HepG2 (cell line): ENCODE data around the gene NUFIP1. TPM values are rescaled to one million over a fixed set of nuclear protein-coding genes. Genes with fewer than 3 reads are reported as not detected.

Experiments
- ARID2 ChIP-seq: sonication (generic); formaldehyde crosslinking; IDR thresholded peaks from 2 replicates; pipeline ENCODE4 v1.8.1; 2022; ENCODE audit warnings: mild to moderate bottlenecking, missing genetic modification reagents, borderline replicate concordance
- ARNTL ChIP-seq: sonication (generic); formaldehyde crosslinking; IDR thresholded peaks from 2 replicates; pipeline ENCODE4 v1.4.0; 2020; ENCODE audit warnings: mild to moderate bottlenecking, missing genetic modification reagents
- CHD2 ChIP-seq: IDR thresholded peaks from 2 replicates; pipeline ENCODE4 v1.6.1; 2011; ENCODE audit warnings: low read depth, low read length, improper control_type of control experiment
- CREB3 ChIP-seq: sonication (generic); formaldehyde crosslinking; IDR thresholded peaks from 2 replicates; pipeline ENCODE4 v1.5.0; 2020; ENCODE audit warnings: missing genetic modification reagents
- DNMT1 ChIP-seq: sonication (generic); formaldehyde crosslinking; IDR thresholded peaks from 2 replicates; pipeline ENCODE4 v1.5.1; 2020; ENCODE audit warnings: mild to moderate bottlenecking, missing genetic modification reagents
- JARID2 ChIP-seq: sonication (generic); formaldehyde crosslinking; IDR thresholded peaks from 2 replicates; pipeline ENCODE4 v1.8.1; 2023; ENCODE audit warnings: missing genetic modification reagents, inconsistent platforms; ENCODE audit not compliant: insufficient replicate concordance
- KAT7 ChIP-seq: IDR thresholded peaks from 2 replicates; pipeline ENCODE4 v1.6.1; 2018; ENCODE audit warnings: borderline replicate concordance, missing compliant biosample characterization
- KLF15 ChIP-seq: sonication (generic); formaldehyde crosslinking; IDR thresholded peaks from 2 replicates; pipeline ENCODE4 v1.8.1; 2023; ENCODE audit warnings: borderline replicate concordance, mild to moderate bottlenecking, inconsistent platforms, missing genetic modification reagents, mixed read lengths
- MLXIP ChIP-seq: sonication (generic); formaldehyde crosslinking; IDR thresholded peaks from 2 replicates; pipeline ENCODE4 v1.9.0; 2021; ENCODE audit warnings: missing genetic modification reagents, borderline replicate concordance
- PPARG ChIP-seq: conservative IDR thresholded peaks from 2 replicates; pipeline ENCODE4 v1.6.1; 2016; ENCODE audit warnings: missing biosample characterization, missing genetic modification reagents
- TBX2 ChIP-seq: sonication (generic); formaldehyde crosslinking; IDR thresholded peaks from 2 replicates; pipeline ENCODE4 v1.5.0; 2020; ENCODE audit warnings: missing genetic modification reagents, mild to moderate bottlenecking, borderline replicate concordance
- THAP8 ChIP-seq: sonication (generic); formaldehyde crosslinking; IDR thresholded peaks from 2 replicates; pipeline ENCODE4 v1.5.1; 2020; ENCODE audit warnings: missing genetic modification reagents, mild to moderate bottlenecking, borderline replicate concordance
- ZEB1 ChIP-seq: IDR thresholded peaks from 2 replicates; pipeline ENCODE4 v1.6.1; 2012; ENCODE audit warnings: mild to moderate bottlenecking, low read depth, inconsistent platforms; ENCODE audit not compliant: insufficient replicate concordance
- ZNF224 ChIP-seq: sonication (generic); formaldehyde crosslinking; IDR thresholded peaks from 2 replicates; pipeline ENCODE4 v1.5.0; 2020; ENCODE audit warnings: mild to moderate bottlenecking, missing genetic modification reagents
- ZNF749 ChIP-seq: sonication (generic); formaldehyde crosslinking; IDR thresholded peaks from 2 replicates; pipeline ENCODE4 v1.8.0; 2022; ENCODE audit warnings: mild to moderate bottlenecking, missing genetic modification reagents, moderate library complexity, borderline replicate concordance
- polyA plus RNA-seq, 8 experiments: library from polyadenylated mRNA; depleted of rRNA in 3 of 8; stranded (reverse) in 7 of 8; unstranded in 1 of 8; fragments of >200 nt; fragmentation: Illumina TruSeq in 4 of 8; extraction: Trizol in 4 of 8; gene quantifications; 2 replicates each; pipeline versions ENCODE4 v1.2.1 to v1.2.3, GENCODE V29; 2011 to 2016; ENCODE audit warnings: low read depth in 4 of 8, missing spikeins in 1 of 8, mixed read lengths in 1 of 8; ENCODE audit not compliant: insufficient read depth in 1 of 8
- total RNA-seq, 5 experiments: library from RNA; depleted of rRNA; stranded (reverse); fragments of >200 nt; fragmentation: Illumina TruSeq; extraction: Trizol; gene quantifications; 2 replicates each; pipeline ENCODE4 v1.2.3, GENCODE V29; 2016; ENCODE audit warnings: low read depth in 1 of 5
- TF ChIP-seq, protein P1 (sequence below), 2 experiments: sonication (generic) in 1 of 2; formaldehyde crosslinking in 1 of 2; IDR thresholded peaks; 2 replicates each; pipeline versions ENCODE4 v1.4.0 to v1.6.1; 2016 to 2020; ENCODE audit warnings: borderline replicate concordance in 1 of 2, low read depth in 1 of 2, mild to moderate bottlenecking in 1 of 2, missing genetic modification reagents in 1 of 2
- TF ChIP-seq, protein P2 (sequence below): sonication (generic); formaldehyde crosslinking; IDR thresholded peaks from 2 replicates; pipeline ENCODE4 v1.5.1; 2020; ENCODE audit warnings: missing genetic modification reagents, mild to moderate bottlenecking, borderline replicate concordance

Gene NUFIP1
- total and polyA plus RNA-seq, 2 of the 13 experiments (the other 11 are each of a cell fraction or from before 2014, with no cell fraction given) = 1.9 to 10.3 TPM

DNA sequence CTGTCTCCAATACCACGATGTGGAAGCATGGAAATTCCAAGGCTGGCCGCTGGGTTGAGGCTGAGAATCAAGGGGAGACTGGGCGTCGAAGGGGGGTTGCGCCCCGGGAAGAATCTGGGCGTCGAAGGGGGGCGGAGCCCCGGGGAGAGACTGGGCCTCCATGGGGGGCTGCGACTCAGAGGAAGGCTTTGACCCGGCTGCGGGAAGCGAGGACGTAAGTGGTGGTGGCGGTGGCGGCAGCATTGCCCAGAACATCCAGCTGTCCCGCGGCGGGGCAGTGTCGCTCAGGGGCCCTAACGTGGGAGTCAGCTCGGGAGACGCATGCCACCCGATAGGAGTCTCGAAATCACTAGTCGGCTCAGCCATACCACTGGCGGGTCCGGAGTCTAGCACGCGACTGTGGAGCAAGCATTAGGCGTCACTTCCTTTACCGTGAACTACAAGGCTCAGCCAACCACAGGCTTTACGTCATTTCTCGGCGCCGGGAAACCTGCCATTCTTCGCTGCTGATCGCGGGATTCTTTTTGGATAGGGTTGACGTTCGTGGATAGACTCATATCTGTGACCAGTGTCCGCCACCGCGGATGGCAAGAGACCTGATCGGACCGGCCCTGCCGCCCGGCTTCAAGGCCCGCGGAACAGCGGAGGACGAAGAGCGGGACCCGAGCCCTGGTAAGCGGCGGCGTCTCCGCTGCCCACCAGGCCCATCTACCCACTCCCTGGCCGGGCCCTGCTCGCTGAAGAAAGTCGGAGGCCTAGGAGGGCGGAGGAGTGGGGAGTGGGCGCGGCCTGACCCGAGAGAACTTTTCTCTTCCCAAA is at the start of gene NUFIP1, which contains the start of gene GPALPP1 (continued):
- TF ChIP-seq ZEB1 (peak; percentile 37), CREB3 (CRISPR knock-in tag) (no peak), TBX2 (CRISPR knock-in tag) (peak; percentile 58), ARNTL (CRISPR knock-in tag) (0 out of 2 replicates have a peak, but pooled peaks have one; percentile 35), MLXIP (CRISPR knock-in tag) (no peak), THAP8 (CRISPR knock-in tag) (no peak), KLF15 (no peak; the same call in 1 of the 2 replicates), ZNF224 (CRISPR knock-in tag) (no peak), DNMT1 (no peak), KAT7 (peak; percentile 89; the same call in 1 of the 2 replicates), CHD2 (peak; percentile 68; the same call in 1 of the 2 replicates), PPARG (CRISPR knock-in tag) (no peak), JARID2 (CRISPR knock-in tag) (no peak), ZNF749 (peak; percentile 73; the same call in 1 of the 2 replicates), ARID2 (CRISPR knock-in tag) (peak; percentile 94)
- TF ChIP-seq, protein P1, sequence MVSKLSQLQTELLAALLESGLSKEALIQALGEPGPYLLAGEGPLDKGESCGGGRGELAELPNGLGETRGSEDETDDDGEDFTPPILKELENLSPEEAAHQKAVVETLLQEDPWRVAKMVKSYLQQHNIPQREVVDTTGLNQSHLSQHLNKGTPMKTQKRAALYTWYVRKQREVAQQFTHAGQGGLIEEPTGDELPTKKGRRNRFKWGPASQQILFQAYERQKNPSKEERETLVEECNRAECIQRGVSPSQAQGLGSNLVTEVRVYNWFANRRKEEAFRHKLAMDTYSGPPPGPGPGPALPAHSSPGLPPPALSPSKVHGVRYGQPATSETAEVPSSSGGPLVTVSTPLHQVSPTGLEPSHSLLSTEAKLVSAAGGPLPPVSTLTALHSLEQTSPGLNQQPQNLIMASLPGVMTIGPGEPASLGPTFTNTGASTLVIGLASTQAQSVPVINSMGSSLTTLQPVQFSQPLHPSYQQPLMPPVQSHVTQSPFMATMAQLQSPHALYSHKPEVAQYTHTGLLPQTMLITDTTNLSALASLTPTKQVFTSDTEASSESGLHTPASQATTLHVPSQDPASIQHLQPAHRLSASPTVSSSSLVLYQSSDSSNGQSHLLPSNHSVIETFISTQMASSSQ (IDR thresholded peaks at IDR 0.05; ENCODE audit: low read depth) = 0 out of 2 replicates have a peak, but pooled peaks have one; percentile 30
- TF ChIP-seq, protein P1 (CRISPR knock-in tag; IDR thresholded peaks at IDR 0.05; ENCODE audit: borderline replicate concordance) = peak; percentile 51; the same call in 1 of the 2 replicates
- TF ChIP-seq, protein P2, sequence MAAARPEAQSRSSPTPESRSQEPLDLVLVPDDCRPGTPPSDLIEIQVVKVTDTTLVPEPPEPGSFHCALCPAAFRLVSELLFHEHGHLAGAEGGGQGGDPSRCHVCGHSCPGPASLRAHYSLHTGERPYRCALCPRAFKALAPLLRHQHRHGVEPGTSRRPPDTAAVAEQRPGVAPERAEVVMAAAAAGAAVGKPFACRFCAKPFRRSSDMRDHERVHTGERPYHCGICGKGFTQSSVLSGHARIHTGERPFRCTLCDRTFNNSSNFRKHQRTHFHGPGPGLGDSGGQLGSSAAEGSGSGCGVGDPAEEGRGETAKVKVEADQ (CRISPR knock-in tag) = 0 out of 2 replicates have a peak, but pooled peaks have one; percentile 22
